K562 (cell line): ENCODE results near the gene HSPA14.

ENCODE experiments used
- CAMTA2 ChIP-seq: fragments of 250-450 bp; sonication (Bioruptor Pico); conservative IDR thresholded peaks from 2 replicates; pipeline ENCODE4 v1.5.1; 2022
- DPF2 ChIP-seq: fragments of 450-650 bp; IDR thresholded peaks from 2 replicates; pipeline ENCODE4 v1.6.1; 2016
- ERF ChIP-seq: fragments of 450-650 bp; formaldehyde crosslinking; IDR thresholded peaks from 2 replicates; pipeline ENCODE4 v1.4.0; 2020; ENCODE audit warnings: mild to moderate bottlenecking, mixed read lengths
- ESRRA ChIP-seq: fragments of 450-650 bp; IDR thresholded peaks from 2 replicates; pipeline ENCODE4 v1.6.1; 2014; ENCODE audit warnings: low read depth, mild to moderate bottlenecking, moderate library complexity, borderline replicate concordance
- FOXA3 ChIP-seq, 2 experiments: fragments of 450-650 bp in 1 of 2; sonication (generic) in 1 of 2; formaldehyde crosslinking; IDR thresholded peaks in 1 of 2; conservative IDR thresholded peaks in 1 of 2; 2 replicates each; pipeline versions ENCODE4 v1.4.0 to v1.8.0; 2020 to 2022; ENCODE audit warnings: mild to moderate bottlenecking in 2 of 2, missing genetic modification reagents in 1 of 2
- HDAC6 ChIP-seq: IDR thresholded peaks from 2 replicates; pipeline ENCODE4 v1.6.1; 2012; ENCODE audit warnings: low read depth, mild to moderate bottlenecking, control low read depth, inconsistent platforms, low read length, moderate library complexity
- POLR2A ChIP-seq: fragments of 450-650 bp; conservative IDR thresholded peaks from 2 replicates; pipeline ENCODE4 v1.6.1; 2016
- RAD21 ChIP-seq, 2 experiments: fragments of 250-450 bp in 1 of 2; fragments of 450-650 bp in 1 of 2; sonication (Bioruptor Pico) in 1 of 2; formaldehyde crosslinking in 1 of 2; IDR thresholded peaks in 1 of 2; conservative IDR thresholded peaks in 1 of 2; 2 replicates each; pipeline versions ENCODE4 v1.4.0 to v1.8.0; 2020 to 2022; ENCODE audit warnings: mild to moderate bottlenecking in 2 of 2, moderate library complexity in 1 of 2
- SIN3A ChIP-seq, 2 experiments: fragments of 150-350 bp in 1 of 2; IDR thresholded peaks; 2 replicates each; pipeline ENCODE4 v1.6.1; 2011 to 2016; ENCODE audit warnings: borderline replicate concordance in 2 of 2, low read depth in 2 of 2, low read length in 2 of 2, mild to moderate bottlenecking in 2 of 2, moderate library complexity in 2 of 2; ENCODE audit not compliant: control insufficient read depth in 1 of 2
- TF ChIP-seq, protein P1 (sequence below): sonication (generic); formaldehyde crosslinking; IDR thresholded peaks from 2 replicates; pipeline ENCODE4 v1.8.1; 2022; ENCODE audit warnings: missing genetic modification reagents
- TF ChIP-seq, protein P2 (sequence below): fragments of 250-450 bp; sonication (Bioruptor Pico); IDR thresholded peaks from 2 replicates; pipeline ENCODE4 v1.4.0; 2020; ENCODE audit warnings: borderline replicate concordance
- TF ChIP-seq, protein P3 (sequence below), 3 experiments: IDR thresholded peaks in 2 of 3; conservative IDR thresholded peaks in 1 of 3; 2 replicates each; pipeline ENCODE4 v1.5.1; 2011 to 2012; ENCODE audit warnings: low read length in 3 of 3, mild to moderate bottlenecking in 3 of 3, control low read depth in 2 of 3, improper control_type of control experiment in 1 of 3, inconsistent platforms in 1 of 3, low read depth in 1 of 3, mixed read lengths in 1 of 3, moderate library complexity in 1 of 3; ENCODE audit not compliant: insufficient read depth in 2 of 3

DNA sequence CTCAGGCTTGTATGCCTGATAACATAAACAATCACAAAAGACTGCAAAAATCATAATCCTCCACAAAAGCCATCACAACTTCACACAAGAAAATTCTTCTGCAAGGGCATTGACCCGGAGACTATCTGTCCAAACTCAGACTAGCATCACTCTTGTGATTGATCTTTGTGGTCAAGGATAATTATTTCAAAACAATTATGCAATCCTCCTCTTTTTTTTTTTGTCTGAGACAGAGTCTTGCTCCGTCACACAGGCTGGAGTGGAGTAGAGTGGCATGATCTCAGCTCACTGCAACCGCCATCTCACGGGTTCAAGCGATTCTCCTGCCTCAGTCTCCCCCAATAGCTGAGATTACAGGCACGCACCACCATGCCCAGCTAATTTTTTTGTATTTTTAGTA lies 22.4 kb upstream of the HSPA14 start:
- no peak for TF ChIP-seq SIN3A (IDR thresholded peaks at IDR 0.05; ENCODE audit: borderline replicate concordance in 2 of 2, control insufficient read depth in 1 of 2, low read depth in 2 of 2, low read length in 2 of 2)
- no peak for TF ChIP-seq RAD21 (CRISPR knock-in tag; conservative IDR thresholded peaks at IDR 0.05 in 1 of 2, IDR thresholded peaks at IDR 0.05 in 1 of 2)
- TF ChIP-seq, protein P1, sequence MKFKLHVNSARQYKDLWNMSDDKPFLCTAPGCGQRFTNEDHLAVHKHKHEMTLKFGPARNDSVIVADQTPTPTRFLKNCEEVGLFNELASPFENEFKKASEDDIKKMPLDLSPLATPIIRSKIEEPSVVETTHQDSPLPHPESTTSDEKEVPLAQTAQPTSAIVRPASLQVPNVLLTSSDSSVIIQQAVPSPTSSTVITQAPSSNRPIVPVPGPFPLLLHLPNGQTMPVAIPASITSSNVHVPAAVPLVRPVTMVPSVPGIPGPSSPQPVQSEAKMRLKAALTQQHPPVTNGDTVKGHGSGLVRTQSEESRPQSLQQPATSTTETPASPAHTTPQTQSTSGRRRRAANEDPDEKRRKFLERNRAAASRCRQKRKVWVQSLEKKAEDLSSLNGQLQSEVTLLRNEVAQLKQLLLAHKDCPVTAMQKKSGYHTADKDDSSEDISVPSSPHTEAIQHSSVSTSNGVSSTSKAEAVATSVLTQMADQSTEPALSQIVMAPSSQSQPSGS (CRISPR knock-in tag), result no peak
- no peak for TF ChIP-seq POLR2A
- TF ChIP-seq DPF2, result no peak
- no peak for TF ChIP-seq ESRRA
- TF ChIP-seq, protein P2, sequence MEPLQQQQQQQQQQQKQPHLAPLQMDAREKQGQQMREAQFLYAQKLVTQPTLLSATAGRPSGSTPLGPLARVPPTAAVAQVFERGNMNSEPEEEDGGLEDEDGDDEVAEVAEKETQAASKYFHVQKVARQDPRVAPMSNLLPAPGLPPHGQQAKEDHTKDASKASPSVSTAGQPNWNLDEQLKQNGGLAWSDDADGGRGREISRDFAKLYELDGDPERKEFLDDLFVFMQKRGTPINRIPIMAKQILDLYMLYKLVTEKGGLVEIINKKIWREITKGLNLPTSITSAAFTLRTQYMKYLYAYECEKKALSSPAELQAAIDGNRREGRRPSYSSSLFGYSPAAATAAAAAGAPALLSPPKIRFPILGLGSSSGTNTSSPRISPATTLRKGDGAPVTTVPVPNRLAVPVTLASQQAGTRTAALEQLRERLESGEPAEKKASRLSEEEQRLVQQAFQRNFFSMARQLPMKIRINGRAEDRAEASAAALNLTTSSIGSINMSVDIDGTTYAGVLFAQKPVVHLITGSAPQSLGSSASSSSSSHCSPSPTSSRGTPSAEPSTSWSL (CRISPR knock-in tag), result no peak
- no peak for TF ChIP-seq CAMTA2 (CRISPR knock-in tag)
- no peak for TF ChIP-seq HDAC6
- TF ChIP-seq, protein P3, sequence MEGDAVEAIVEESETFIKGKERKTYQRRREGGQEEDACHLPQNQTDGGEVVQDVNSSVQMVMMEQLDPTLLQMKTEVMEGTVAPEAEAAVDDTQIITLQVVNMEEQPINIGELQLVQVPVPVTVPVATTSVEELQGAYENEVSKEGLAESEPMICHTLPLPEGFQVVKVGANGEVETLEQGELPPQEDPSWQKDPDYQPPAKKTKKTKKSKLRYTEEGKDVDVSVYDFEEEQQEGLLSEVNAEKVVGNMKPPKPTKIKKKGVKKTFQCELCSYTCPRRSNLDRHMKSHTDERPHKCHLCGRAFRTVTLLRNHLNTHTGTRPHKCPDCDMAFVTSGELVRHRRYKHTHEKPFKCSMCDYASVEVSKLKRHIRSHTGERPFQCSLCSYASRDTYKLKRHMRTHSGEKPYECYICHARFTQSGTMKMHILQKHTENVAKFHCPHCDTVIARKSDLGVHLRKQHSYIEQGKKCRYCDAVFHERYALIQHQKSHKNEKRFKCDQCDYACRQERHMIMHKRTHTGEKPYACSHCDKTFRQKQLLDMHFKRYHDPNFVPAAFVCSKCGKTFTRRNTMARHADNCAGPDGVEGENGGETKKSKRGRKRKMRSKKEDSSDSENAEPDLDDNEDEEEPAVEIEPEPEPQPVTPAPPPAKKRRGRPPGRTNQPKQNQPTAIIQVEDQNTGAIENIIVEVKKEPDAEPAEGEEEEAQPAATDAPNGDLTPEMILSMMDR (IDR thresholded peaks at IDR 0.05 in 2 of 3, conservative IDR thresholded peaks at IDR 0.05 in 1 of 3; ENCODE audit: insufficient read depth in 2 of 3, low read depth in 1 of 3, low read length in 3 of 3), result no peak
- TF ChIP-seq FOXA3 (CRISPR knock-in tag; conservative IDR thresholded peaks at IDR 0.05 in 1 of 2, IDR thresholded peaks at IDR 0.05 in 1 of 2), result no peak
- no peak for TF ChIP-seq ERF (CRISPR knock-in tag)
